Endothelial cell of umbilical vein (primary cell): ENCODE data around the gene EPHA5. TPM values are rescaled to one million over a fixed set of nuclear protein-coding genes. Genes with fewer than 3 reads are reported as not detected.

Experiments
- BruUV-seq: library from RNA; stranded (reverse); fragments of 400-500 nt; replicated peaks from 2 replicates; lab custom pipeline; 2021; lab: Mats Ljungman, UMichigan
- CTCF ChIA-PET: fragments of 300-600, 350-600 bp; sonication (Branson Sonifier 250); formaldehyde crosslinking; loops from one replicate; lab custom pipeline; 2021; ENCODE audit warnings: antibody characterized with exemption, inconsistent platforms; lab: Charles Lee
- POLR2A ChIA-PET: fragments of 300-600, 350-600 bp; sonication (Branson Sonifier 250); formaldehyde crosslinking; loops from one replicate; lab custom pipeline; 2021; ENCODE audit warnings: antibody characterized with exemption, inconsistent platforms; lab: Charles Lee
- DNase-seq: peaks from one replicate; pipeline ENCODE4 v3.0.0-alpha.2; 2011; ENCODE audit warnings: low read depth, low spot score
- FAIRE-seq: peaks from 2 replicates; lab custom pipeline; 2011; peaks lifted over from hg19 to GRCh38; lab: Jason Lieb, UNC
- H2AFZ ChIP-seq: 2 replicates; pipeline ENCODE4 v1.6.0; 2012; ENCODE audit warnings: low read depth, low read length, control low read depth, inconsistent platforms
- H3K27ac ChIP-seq: 2 replicates; pipeline ENCODE4 v1.5.1; 2011; ENCODE audit warnings: low read depth, mild to moderate bottlenecking, control low read depth, low read length, moderate library complexity; ENCODE audit not compliant: insufficient read depth
- H3K27me3 ChIP-seq, 2 experiments: 2 replicates each; pipeline versions ENCODE4 v1.6.0 to v1.6.1; 2011; ENCODE audit warnings: low read length in 2 of 2, mixed read lengths in 1 of 2; ENCODE audit not compliant: control insufficient read depth in 2 of 2, insufficient read depth in 2 of 2
- H3K36me3 ChIP-seq, 2 experiments: 2 replicates in 1 of 2; 3 replicates in 1 of 2; pipeline ENCODE4 v1.5.1; 2011; ENCODE audit warnings: low read length in 2 of 2, mild to moderate bottlenecking in 1 of 2, moderate library complexity in 1 of 2; ENCODE audit not compliant: control insufficient read depth in 2 of 2, insufficient read depth in 2 of 2; ENCODE audit errors: extremely low read depth in 1 of 2
- H3K4me1 ChIP-seq: 3 replicates; pipeline ENCODE4 v1.5.1; 2011; ENCODE audit warnings: mild to moderate bottlenecking, low read length; ENCODE audit not compliant: control insufficient read depth, insufficient read depth; ENCODE audit errors: extremely low read depth
- H3K4me2 ChIP-seq: 2 replicates; pipeline ENCODE4 v1.6.1; 2011; ENCODE audit warnings: low read length, control low read depth, mixed read lengths; ENCODE audit not compliant: insufficient read depth
- H3K4me3 ChIP-seq, 3 experiments: fragments of 200-600 bp in 1 of 3; sonication (generic), shearing (Covaris generic) in 1 of 3; replicated peaks in 1 of 3; 2 replicates each; pipeline ENCODE4 v1.5.1; 2011 to 2016; ENCODE audit warnings: control low read depth in 3 of 3, low read length in 3 of 3, mild to moderate bottlenecking in 2 of 3, inconsistent platforms in 1 of 3, low read depth in 1 of 3, moderate library complexity in 1 of 3; ENCODE audit not compliant: insufficient read depth in 1 of 3
- H3K79me2 ChIP-seq: 2 replicates; pipeline ENCODE4 v1.6.0; 2012; ENCODE audit warnings: low read length, inconsistent platforms; ENCODE audit not compliant: control insufficient read depth, insufficient read depth
- H3K9ac ChIP-seq: replicated peaks from 2 replicates; pipeline ENCODE3; 2011; ENCODE audit warnings: low read length, control low read depth; ENCODE audit not compliant: insufficient read depth; ENCODE audit errors: extremely low read depth
- H3K9me1 ChIP-seq: replicated peaks from 3 replicates; pipeline ENCODE4 v1.6.0; 2011; ENCODE audit warnings: mild to moderate bottlenecking, low read length; ENCODE audit not compliant: control insufficient read depth, insufficient read depth; ENCODE audit errors: extremely low read depth
- H3K9me3 ChIP-seq: replicated peaks from 2 replicates; pipeline ENCODE4 v1.5.1; 2012; ENCODE audit warnings: low read length, inconsistent platforms; ENCODE audit not compliant: control insufficient read depth, insufficient read depth
- H4K20me1 ChIP-seq: replicated peaks from 2 replicates; pipeline ENCODE3; 2011; ENCODE audit warnings: mild to moderate bottlenecking, low read length; ENCODE audit not compliant: control insufficient read depth, insufficient read depth; ENCODE audit errors: extremely low read depth
- EZH2 ChIP-seq: IDR thresholded peaks from 2 replicates; pipeline ENCODE4 v1.6.1; 2012; ENCODE audit warnings: borderline replicate concordance, low read depth, mild to moderate bottlenecking, moderate library complexity, low read length, inconsistent platforms; ENCODE audit not compliant: severe bottlenecking
- FOS ChIP-seq: IDR thresholded peaks from 2 replicates; pipeline ENCODE4 v1.6.1; 2011; ENCODE audit warnings: mild to moderate bottlenecking, low read length, moderate library complexity, borderline replicate concordance; ENCODE audit not compliant: insufficient read depth
- GATA2 ChIP-seq: IDR thresholded peaks from 2 replicates; pipeline ENCODE4 v1.7.0; 2011; ENCODE audit warnings: low read depth, mild to moderate bottlenecking, moderate library complexity, mixed read lengths, low read length; ENCODE audit not compliant: insufficient read length, insufficient read depth
- JUN ChIP-seq: IDR thresholded peaks from 2 replicates; pipeline ENCODE4 v1.6.1; 2011; ENCODE audit warnings: borderline replicate concordance, low read depth; ENCODE audit not compliant: insufficient read length, insufficient read depth
- MYC ChIP-seq: IDR thresholded peaks from one replicate; pipeline ENCODE4 v1.6.1; 2011; ENCODE audit warnings: mild to moderate bottlenecking, low read depth, low read length
- POLR2A ChIP-seq: IDR thresholded peaks from 2 replicates; pipeline ENCODE4 v1.6.1; 2012; ENCODE audit warnings: low read depth, mild to moderate bottlenecking, control low read depth, low read length
- POLR2AphosphoS5 ChIP-seq: IDR thresholded peaks from 2 replicates; pipeline ENCODE4 v1.6.1; 2012; ENCODE audit warnings: low read depth, mild to moderate bottlenecking, control low read depth, low read length, moderate library complexity; ENCODE audit not compliant: insufficient read depth
- dilution Hi-C: fragments of 300-500 bp; cut with MboI; formaldehyde crosslinking; loops from one replicate; pipeline ENCODE4 v1.15.0; 2019; ENCODE audit warnings: low sequenced_read_pairs; ENCODE audit not compliant: extremely low pct_ligation_motif_present
- intact Hi-C: fragments of 100-400 bp; cut with micrococcal nuclease; formaldehyde crosslinking; loops from one replicate; pipeline ENCODE4 v1.10.0; 2022
- polyA plus RNA-seq, 4 experiments: library from polyadenylated mRNA; depleted of rRNA in 3 of 4; stranded (reverse) in 3 of 4; unstranded in 1 of 4; fragments of >200 nt; gene quantifications; 2 replicates each; pipeline versions ENCODE4 v1.2.1 to v1.2.3, GENCODE V29; 2011 to 2012; ENCODE audit warnings: missing spikeins in 1 of 4
- total RNA-seq: library from RNA; stranded (reverse); gene quantifications from 2 replicates; pipeline ENCODE4 v1.2.3, GENCODE V29; 2021
- TF ChIP-seq, protein P1 (sequence below): IDR thresholded peaks from 2 replicates; pipeline ENCODE4 v1.6.1; 2011; ENCODE audit not compliant: insufficient read depth, insufficient read length
- TF ChIP-seq, protein P2 (sequence below), 2 donors: IDR thresholded peaks; 1 replicate in 1 of 2; 2 replicates in 1 of 2; pipeline ENCODE4 v1.5.1; 2011; ENCODE audit warnings: low read length in 2 of 2, mild to moderate bottlenecking in 2 of 2, moderate library complexity in 2 of 2, control low read depth in 1 of 2, inconsistent platforms in 1 of 2, low read depth in 1 of 2; ENCODE audit not compliant: insufficient read depth in 1 of 2; ENCODE audit errors: extremely low read depth in 1 of 2

The EPHA5 gene
- total and polyA plus RNA-seq, 2 donors (not counting 3 experiments of a cell fraction or from before 2014, with no cell fraction given), result 0.31 to 0.39 TPM

DNA sequence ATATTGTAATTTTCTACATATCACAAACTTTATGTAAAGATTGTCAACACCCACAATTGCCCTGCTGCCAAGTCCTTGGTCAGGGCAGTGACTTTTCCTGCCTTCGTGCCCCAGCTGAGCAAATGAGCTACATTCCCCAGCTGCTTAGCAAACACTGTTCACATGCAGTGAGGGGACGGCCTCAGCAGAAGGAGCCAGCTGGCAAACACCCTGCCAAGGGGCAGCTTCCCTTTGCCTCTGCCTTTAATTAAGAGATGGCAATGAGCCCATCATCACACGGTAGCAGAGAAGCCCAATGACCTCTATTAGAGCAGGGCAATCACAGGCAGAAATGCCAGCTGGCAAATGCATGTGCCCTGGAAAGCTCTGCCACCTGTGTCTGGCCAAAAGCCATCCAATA lies 253.4 kb downstream of the EPHA5 start:
- H2AFZ ChIP-seq, result peak overlapping the region; percentile 61
- ChIA-PET CTCF (interaction anchor here (1.0 to 1.3 kb wide), 5 partner anchors 30 to 449 kb away, joined by 3 to 4 read pairs (median 3); partner anchors contain the start of gene EPHA5), POLR2A (no interaction called here)
- H3K36me3 ChIP-seq, result no peaks in the 10 kb centered on the region
- no peak overlapping the region for H3K4me2 ChIP-seq
- DNase-seq, result peak; percentile 80
- H3K4me3 ChIP-seq, result no peak overlapping the region
- intact Hi-C loops, result loop anchor here (5.0 kb wide), 1 partner anchor 450 kb away; no protein-coding TSS in a partner anchor
- no peak overlapping the region for H3K9ac ChIP-seq
- no peaks in the 10 kb centered on the region for H4K20me1 ChIP-seq
- FAIRE-seq, result no peak
- H3K4me1 ChIP-seq, result no peaks in the 10 kb centered on the region
- no peaks in the 10 kb centered on the region for H3K9me1 ChIP-seq
- dilution Hi-C loops, result no loop called here
- H3K79me2 ChIP-seq, result no peaks in the 10 kb centered on the region
- H3K27ac ChIP-seq, result no peak overlapping the region
- H3K27me3 ChIP-seq, result no peaks in the 10 kb centered on the region
- TF ChIP-seq POLR2A (no peak), FOS (no peak)
- TF ChIP-seq, protein P1, sequence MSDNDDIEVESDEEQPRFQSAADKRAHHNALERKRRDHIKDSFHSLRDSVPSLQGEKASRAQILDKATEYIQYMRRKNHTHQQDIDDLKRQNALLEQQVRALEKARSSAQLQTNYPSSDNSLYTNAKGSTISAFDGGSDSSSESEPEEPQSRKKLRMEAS, result no peak
- no peaks in the 10 kb centered on the region for H3K9me3 ChIP-seq
- BruUV-seq, result no TSS peak

DNA sequence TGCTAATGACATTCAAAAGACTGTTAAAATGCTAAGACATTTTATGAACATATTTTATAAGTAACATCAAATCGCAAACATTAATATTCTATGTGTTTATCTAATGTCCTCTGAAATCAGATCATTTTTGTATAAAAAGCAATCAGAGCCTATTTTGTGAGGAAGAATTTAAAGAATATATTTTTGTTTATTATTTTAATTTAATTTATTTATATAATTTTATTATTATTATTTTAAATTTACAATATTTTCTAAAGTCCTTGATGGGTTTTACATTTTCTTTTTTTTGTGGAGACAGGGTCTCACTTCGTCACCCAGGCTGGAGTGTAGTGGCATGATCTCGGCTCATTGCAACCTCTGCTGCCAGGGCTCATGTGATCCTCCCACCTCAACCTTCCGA lies 262.8 kb downstream of the EPHA5 start:
- H3K79me2 ChIP-seq, result no peaks in the 10 kb centered on the region
- TF ChIP-seq JUN (no peak), FOS (no peak), MYC (no peak), GATA2 (no peak), POLR2A (no peak), EZH2 (no peak), POLR2AphosphoS5 (no peak)
- TF ChIP-seq, protein P2, sequence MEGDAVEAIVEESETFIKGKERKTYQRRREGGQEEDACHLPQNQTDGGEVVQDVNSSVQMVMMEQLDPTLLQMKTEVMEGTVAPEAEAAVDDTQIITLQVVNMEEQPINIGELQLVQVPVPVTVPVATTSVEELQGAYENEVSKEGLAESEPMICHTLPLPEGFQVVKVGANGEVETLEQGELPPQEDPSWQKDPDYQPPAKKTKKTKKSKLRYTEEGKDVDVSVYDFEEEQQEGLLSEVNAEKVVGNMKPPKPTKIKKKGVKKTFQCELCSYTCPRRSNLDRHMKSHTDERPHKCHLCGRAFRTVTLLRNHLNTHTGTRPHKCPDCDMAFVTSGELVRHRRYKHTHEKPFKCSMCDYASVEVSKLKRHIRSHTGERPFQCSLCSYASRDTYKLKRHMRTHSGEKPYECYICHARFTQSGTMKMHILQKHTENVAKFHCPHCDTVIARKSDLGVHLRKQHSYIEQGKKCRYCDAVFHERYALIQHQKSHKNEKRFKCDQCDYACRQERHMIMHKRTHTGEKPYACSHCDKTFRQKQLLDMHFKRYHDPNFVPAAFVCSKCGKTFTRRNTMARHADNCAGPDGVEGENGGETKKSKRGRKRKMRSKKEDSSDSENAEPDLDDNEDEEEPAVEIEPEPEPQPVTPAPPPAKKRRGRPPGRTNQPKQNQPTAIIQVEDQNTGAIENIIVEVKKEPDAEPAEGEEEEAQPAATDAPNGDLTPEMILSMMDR (IDR thresholded peaks at IDR 0.05; ENCODE audit: extremely low read depth in 1 of 2, insufficient read depth in 1 of 2, low read depth in 1 of 2, low read length in 2 of 2), result no peak
- TF ChIP-seq, protein P1, result no peak
- H2AFZ ChIP-seq, result no peak overlapping the region
- ChIA-PET CTCF (no interaction called here), POLR2A (no interaction called here)
- no peak overlapping the region for H3K27ac ChIP-seq
- H3K4me1 ChIP-seq, result no peaks in the 10 kb centered on the region
- H3K9me3 ChIP-seq, result no peaks in the 10 kb centered on the region
- no peaks in the 10 kb centered on the region for H3K27me3 ChIP-seq
- H3K9me1 ChIP-seq, result no peaks in the 10 kb centered on the region
- intact Hi-C loops (no loop called here), dilution Hi-C loops (no loop called here)
- no peak overlapping the region for H3K4me3 ChIP-seq
- no peaks in the 10 kb centered on the region for H4K20me1 ChIP-seq
- BruUV-seq, result no TSS peak
- H3K9ac ChIP-seq, result no peak overlapping the region
- H3K36me3 ChIP-seq, result no peaks in the 10 kb centered on the region
- DNase-seq (no peak), FAIRE-seq (no peak)
- no peak overlapping the region for H3K4me2 ChIP-seq
